HG02610 (cell line): ENCODE data around the gene CLMP.

Experiments used
- ATAC-seq: cut with Tn5 transposase; IDR thresholded peaks from one replicate; pipeline ENCODE4 v1.9.1; 2021; ENCODE audit warnings: mild to moderate bottlenecking, moderate library complexity; ENCODE audit not compliant: unreplicated experiment

CLMP gene

DNA sequence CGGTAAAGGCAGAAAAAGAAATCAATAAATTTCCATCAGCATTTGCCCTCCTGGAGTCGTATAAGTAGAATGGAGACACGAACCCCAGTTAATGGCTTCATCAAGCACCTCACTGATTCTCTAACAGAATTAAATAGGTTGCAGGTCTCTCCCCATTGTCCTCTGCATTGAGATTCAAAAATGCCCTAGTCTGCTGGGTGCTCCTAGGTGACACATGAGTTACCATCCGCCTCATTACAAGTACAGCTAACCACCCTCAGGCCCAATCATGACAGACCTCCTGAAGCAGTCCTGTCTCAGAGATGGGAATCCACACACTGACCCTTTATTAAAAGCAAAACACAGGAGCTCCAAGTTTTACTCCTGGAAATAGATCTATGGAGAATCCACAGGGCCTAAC lies 164.5 kb downstream of the CLMP start:
- no peak for ATAC-seq

DNA sequence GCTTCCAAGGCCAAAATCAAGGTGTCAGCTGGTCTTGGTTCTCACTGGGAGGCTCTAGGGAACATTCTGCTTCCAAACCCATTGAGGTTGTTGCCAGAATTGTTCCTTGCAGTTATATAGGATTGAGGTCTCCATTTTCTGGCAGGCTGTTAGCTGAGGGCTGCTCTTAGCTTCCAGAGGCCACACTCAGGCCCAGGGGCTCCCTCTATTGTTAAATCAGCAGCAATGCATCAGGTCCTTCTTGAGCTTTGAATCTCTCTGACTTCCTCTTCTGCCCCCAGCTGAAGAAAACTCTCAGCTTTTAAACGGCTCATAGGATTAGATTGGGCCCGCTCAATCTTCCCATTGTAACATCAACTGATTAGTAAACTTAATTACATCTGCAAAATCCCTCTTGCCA lies 174.1 kb downstream of the CLMP start:
- peak; percentile 63 for ATAC-seq
